ENCODE measurements around the gene PSORS1C2.
A peak's percentile ranks its signal among the peaks of the same experiment; 100 is the strongest.
"Not testable (repeated sequence)": the region's sequence is repeated elsewhere in the genome, so short reads cannot be mapped to it uniquely, and the experiment has no call there.

The PSORS1C2 gene

DNA sequence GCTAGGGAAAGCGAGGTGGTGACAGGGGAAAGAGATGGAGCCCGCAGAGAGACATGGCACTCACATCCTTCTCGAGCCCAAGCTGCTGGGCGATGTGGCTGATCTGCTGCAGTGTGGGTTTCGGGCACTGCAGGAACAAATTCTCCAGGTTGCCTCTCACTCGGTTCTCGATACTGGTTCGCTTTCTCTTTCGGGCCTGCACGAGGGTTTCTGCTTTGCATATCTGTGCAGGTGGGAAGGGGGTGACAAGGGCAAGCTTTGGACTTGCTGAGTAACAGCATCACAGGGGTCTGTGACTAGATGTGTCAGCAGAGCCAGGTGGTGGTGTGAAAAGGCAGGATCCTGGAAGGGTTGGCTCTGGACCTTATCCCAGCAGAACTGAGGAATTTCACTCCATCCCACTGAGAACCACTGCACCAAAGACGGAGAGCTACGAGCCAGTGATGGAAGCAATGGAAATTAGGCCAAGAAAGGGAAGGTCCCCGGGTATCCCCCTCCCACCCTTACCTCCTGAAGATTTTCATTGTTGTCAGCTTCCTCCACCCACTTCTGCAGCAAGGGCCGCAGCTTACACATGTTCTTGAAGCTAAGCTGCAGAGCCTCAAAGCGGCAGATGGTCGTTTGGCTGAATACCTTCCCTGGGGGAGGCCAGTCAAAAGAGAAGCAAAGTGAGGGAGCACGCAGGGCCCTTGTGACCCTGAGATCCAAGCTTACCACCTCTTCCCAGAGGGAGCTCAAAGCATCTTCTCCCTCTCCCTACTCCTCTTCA is 26.4 kb upstream of the PSORS1C2 start:
- not testable (repeated sequence) for FAIRE-seq

DNA sequence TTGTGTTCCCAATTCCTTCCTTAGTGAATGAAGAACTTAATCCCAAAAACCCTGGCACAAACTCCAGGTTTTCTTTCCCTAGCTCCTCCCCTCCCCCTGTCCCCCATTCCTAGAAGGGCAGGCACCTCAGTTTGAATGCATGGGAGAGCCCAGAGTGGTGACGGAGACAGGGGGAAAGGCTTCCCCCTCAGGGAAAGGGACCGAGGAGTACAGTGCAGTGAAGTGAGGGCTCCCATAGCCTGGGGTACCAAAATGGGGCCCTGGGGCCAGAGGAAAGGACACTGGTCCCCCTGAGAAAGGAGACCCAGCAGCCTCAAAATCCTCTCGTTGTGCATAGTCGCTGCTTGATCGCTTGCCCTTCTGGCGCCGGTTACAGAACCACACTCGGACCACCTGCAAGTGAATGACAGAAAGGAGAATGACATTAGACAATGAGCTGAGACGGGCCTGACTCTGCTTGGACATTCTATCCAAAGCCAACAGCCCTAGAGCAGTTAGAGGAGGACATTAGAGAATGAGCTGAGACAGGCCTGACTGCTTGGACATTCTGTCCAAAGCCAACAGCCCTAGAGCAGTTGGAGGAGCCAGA is 25.7 kb upstream of the PSORS1C2 start:
- not testable (repeated sequence) for FAIRE-seq

DNA sequence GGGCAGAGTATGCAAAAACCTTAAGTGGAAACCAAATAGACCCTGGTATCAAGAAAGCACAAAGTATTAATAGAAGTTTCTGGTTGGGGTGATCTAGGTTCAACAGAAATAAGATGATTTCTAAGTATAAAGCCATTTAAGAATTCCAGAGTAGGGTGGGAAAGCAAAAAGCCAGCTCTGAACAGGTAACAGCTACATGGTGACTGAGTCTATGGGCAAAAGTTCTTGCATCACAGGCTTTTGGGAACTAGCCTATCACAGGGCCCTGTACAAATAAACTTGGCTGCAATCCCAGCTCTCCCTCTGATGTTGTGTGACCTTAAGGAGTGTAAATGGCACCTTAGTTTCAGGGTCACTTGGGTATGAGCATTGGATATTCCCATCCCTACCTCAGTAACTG is 25.1 kb upstream of the PSORS1C2 start:
- FAIRE-seq, result no peak

DNA sequence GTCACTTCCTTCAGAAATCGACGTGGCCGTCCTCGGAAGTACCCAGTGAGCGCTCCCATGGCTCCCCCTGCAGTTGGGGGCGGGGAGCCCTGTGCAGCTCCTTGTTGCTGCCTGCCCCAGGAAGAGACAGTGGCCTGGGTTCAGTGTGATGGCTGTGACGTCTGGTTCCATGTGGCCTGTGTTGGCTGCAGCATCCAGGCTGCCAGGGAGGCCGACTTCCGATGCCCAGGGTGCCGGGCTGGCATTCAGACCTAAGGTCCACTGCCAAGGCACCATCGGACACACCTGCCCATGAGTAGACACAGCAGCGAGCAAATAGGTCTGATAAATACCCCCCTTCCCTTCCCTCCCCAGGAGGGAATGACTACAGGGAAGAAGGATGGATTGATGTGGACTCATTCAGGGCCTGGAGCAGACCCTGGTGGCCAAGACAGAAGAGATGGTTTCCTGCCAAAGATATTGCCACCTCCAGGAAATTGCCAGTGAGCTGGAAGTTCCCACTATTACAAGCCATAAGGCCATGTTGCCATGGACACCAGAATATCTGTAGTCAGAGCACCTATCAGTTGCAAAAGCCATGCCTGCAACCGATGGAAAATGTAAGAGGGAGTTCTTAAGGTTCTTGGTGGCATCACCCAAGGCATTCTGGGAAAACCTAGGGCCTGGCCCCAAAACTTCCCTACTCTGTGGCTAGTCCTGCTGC is 23.7 kb upstream of the PSORS1C2 start:
- no peak for FAIRE-seq

DNA sequence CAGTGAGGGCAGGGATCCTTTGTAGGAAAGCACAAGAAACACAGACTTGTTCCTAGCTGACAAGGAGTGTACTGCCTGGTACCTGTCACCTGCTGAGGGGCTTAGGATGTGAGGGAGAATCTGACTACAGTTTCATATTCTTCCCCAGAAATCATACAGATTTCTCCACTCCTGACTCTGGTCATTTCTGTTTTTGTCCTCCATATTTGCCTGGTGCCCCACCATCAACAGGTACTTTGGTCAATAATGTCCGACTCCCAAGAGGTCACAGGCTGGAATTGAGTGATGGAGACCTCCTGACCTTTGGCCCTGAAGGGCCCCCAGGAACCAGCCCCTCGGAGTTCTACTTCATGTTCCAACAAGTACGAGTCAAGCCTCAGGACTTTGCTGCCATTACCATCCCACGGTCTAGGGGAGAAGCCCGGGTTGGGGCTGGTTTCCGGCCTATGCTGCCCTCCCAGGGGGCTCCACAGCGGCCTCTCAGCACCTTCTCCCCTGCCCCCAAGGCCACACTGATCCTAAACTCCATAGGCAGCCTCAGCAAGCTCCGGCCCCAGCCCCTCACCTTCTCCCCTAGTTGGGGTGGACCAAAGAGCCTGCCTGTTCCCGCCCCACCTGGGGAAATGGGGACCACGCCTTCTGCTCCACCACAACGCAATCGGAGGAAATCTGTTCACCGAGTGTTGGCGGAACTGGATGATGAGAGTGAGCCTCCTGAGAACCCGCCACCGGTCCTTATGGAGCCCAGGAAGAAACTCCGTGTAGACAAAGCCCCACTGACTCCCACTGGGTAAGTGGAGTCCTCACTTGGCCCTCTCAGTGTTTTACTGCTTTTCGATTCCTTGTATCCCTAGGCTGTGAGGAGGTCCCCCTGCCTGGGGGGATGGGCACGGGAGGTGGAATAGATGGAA is 22.6 kb upstream of the PSORS1C2 start:
- FAIRE-seq, result no peak

DNA sequence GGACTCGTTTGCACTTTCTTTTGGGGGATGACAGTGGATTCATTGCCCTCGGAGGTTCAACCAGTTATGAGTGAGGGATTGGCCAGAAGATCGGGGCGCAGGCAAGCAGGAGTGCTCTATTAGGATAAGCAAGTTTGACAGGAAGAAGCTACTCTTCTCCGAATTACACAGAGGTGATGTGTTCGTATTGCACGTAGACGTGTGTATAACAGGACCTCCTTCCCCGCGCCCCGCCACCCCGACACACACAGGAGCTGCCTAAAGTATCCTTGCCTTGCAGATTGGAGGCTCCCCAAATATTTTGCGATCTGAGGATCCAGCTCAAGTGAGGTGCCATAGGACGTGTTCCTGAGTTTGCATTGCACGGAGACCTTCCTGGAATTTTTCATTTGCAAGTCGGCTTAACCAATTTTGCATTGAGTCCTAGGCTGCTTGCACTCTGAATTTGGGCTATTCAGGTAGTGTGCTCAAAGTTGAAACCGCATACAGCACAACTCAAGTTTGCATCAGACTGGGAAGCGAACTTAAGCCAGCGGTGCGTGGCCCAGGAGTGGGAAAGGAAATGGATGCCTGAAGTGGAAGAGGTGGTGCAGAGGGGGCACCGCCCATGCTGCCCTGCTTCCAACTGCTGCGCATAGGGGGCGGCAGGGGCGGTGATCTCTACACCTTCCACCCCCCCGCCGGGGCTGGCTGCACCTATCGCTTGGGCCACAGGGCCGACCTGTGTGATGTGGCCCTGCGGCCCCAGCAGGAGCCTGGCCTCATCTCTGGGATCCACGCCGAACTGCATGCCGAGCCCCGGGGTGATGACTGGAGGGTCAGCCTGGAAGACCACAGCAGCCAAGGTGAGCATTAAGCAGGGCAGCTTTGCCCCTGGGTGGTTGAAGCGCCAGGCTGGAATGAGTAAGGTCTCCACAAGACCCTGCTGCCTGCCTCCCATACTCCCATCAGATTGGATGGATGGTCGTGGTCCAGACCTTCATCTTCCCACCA is 20.3 kb upstream of the PSORS1C2 start:
- FAIRE-seq, result no peak

DNA sequence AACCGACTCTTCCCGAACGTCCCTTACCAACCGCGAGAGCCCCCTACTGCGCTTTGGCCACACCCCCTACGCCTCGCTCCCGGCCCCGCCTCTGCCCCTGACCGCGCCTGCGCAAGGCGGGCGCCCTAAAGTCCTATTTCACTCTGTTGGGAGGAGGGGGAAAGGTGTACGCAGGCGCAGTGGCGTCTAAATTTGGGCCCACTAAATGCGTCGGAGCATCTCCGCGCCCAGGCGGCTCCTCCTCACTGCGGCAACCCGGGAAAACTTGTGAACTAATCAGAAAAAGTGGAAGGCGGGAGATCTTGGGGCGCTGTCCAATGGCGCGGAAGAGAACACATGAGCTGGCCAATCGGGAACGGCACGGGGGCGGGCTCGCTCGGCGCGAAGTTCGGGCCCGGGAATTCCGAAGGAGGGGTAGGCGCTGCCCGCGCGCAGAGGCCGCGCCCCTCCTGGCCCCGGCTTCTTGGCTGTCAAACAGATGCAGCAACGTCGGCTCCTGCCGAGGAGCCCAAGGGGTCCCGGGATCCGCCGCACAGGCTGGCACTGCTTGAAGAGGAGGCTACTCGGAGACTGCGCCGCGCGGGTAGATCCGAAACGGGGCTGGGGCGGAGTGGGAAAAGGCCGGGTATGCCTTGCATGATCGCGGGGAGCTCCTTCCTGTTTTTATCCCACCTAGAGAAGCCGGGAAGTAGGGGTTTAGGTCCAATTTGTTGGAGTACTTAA is 19.4 kb upstream of the PSORS1C2 start, which contains the start of gene TCF19:
TCF19 (plus strand) TSS at position 450 of the 723 bp plus-strand sequence. CDS start 881 bp downstream, outside the sequence.
- FAIRE-seq, result peak; percentile 98

DNA sequence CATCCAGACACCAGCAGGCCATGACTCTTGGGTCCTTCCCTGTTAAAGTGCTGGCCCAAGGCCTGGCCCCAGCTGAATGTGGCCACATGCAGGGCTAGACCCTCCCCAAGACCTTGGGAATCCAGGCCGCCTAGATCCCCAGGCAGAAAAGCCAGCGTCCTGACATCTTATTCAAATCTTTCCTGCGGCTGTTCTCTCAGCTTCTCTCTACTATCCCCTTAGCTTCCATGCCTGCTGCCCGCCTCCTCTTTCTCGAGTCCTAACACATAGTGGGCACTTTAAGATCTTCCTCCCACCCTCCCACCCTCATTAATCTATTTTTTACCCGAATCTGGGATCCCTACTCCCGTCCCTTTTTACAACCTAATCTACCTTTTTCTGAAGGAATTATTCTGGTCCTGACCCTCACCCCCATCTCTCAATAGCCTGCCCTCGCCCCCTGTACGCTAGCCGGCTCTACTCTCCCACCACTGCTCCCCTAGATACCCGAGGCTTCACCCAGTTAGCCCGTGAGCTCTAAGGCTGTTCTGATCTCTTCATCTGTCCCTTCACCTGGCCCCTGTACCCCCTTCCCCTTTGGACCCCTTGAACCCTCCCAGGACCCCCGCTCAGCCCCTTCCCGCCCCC is 18.8 kb upstream of the PSORS1C2 start, which contains the start of gene CCHCR1:
CCHCR1 (minus strand) TSS at position 290 of the 627 bp plus-strand sequence; CDS start at position 88, 202 bp downstream.
- FAIRE-seq, result no peak

DNA sequence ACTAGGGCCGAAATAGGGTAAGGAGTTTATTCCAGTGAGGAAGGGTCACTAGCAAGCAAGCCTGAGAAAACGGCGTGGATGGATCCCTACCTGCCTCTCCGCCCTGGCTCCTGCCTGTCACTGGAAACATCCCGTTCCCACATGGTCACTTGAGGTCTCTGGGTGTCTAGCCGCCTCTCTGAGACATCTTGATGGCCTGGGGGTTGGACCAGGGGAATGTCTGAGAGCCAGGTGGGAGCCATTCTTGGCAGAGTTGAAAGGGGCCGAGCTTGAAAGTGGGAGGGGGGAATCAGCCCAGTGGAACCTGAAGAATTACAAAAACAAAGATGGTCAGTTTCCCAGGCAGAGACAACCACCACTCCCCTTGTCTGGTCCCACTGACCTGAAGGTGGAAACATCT is 17.8 kb upstream of the PSORS1C2 start:
- no peak for FAIRE-seq

DNA sequence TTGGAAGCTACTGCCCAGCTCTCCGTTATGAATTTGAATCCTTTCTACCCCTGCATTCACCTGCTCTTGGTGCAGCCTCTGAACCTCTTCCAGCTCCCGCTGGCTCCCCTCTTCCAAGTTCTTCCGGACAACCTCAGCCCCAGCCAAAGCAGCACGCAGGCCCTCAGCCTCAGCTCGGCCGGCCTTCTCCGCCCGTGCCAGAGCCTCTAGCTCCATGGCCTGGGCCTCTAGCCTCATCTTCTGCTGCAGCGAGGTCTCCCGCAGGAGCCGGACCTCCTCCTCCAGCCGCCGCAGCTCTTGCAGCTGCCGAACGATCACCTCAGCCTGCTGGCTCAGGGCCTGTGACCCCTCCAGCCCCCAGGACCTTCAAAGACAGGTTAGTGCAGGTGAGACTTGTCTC is 15.6 kb upstream of the PSORS1C2 start:
- no peak for FAIRE-seq

DNA sequence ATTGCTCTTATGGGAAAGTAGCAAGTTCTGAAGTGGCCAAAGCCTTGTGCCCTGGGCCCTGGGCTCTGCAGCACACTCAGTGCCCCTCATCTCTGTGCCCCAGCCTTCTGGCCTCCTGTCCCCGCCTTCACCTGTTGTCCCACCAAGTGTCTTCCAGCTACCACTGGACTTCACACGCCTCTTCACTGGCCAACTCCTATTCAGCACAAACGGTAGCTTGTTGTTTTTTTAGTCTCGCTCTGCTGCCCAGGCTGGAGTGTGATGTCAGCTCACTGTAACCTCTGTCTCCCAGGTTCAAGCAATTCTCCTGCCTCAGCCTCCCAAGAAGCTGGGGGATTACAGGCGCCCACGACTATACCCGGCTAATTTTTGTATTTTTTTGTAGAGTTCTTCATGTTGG is 13.9 kb upstream of the PSORS1C2 start:
- no peak for FAIRE-seq

DNA sequence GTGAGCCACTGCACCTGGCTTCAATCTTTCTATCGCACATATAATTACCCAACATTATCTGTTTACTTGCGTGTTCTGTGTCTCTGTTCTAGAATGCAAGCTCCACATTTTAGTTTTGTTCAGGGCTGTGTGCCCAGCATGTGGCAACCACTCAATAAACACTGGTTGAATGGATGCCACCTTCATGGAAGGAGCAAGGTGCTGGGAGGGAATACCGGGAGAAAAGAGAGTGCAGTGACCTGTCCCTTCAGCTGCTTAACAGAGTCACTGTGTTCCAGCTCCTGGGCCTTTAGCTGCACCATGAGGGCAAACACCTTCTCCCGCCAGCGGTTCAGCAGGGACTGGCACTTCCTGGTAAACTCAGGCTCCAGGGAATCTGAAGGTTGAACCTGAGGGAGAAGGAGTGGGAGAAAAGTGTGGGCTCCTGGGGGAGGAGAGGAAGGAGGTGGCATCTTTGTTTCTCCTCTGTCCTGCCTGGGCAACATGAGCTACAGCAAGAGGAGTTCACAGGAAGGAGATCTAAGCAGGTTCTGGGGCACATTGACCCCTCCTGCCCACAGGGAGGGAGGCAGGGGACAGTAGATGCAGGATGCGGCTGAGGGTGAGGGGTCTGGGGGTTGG is 11.1 kb upstream of the PSORS1C2 start:
- FAIRE-seq, result no peak

DNA sequence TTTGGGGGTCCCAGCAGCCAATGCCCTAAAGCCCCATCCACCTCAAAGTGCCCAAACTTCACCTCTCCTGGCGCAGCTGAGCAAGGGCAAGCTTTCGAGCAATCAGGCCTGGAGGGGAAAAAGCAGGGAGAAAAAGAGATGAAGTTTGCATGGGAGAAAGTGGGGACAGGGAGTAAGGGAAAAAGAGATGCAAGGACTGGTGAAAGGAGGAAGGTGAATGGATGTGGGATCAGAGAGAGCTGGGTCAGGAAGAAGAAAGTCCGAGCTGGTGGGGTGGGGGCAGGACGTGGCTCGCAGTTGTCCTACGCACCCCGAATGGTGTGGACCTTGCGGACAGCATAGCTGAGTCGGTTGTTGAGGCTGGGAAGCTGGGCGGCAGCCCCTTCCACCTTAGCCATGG is 6.5 kb upstream of the PSORS1C2 start:
- FAIRE-seq, result no peak

DNA sequence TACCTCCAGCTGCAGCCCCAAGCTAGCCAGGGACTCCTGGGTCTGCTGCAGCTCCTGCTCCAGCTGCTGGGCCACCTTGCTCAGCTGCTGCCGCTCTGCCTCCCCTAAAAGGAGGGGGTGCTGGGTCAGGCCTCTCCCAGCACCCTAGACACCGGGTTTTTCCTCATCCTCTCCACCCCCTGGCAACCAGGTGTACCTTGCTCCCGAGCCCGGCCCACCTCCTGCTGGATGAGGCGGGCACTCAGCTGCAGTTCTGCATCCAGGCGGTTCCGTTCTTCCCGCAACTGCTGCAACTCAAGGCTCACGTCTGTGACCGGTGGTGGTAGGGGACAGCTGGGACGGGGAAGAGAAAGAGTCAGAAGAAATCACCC is 6.1 kb upstream of the PSORS1C2 start:
- no peak for FAIRE-seq

DNA sequence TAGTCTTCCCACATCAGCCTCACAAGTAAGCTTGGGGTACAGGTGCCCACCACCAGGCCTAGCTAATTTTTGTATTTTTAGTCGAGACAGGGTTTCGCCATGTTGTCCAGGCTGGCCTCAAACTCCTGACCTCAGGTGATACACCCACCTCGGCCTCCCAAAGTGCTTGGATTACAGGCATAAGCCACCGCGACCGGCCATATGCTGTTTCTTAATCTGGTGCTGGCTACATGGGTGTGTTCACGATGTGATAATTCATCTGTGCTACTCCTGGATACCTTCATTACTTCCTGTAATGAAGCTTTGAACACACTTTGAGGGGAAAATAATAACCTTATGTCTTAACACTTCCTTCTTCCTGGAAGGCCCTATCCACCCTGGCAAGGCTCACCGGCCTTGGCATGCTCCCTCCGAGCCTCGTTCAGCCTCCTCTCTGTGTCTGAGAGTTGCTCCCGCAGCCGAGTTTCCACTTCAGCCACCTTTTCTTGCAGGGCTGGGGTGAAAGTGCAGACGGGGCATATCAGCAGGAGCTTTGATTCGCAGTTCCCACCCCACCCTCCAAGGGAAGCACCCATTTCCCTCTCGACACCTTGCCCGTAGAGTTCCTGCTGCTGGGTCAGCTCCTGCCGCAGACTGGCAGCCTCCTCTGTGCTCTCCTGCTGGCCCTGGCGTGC is 5.6 kb upstream of the PSORS1C2 start:
- no peak for FAIRE-seq

DNA sequence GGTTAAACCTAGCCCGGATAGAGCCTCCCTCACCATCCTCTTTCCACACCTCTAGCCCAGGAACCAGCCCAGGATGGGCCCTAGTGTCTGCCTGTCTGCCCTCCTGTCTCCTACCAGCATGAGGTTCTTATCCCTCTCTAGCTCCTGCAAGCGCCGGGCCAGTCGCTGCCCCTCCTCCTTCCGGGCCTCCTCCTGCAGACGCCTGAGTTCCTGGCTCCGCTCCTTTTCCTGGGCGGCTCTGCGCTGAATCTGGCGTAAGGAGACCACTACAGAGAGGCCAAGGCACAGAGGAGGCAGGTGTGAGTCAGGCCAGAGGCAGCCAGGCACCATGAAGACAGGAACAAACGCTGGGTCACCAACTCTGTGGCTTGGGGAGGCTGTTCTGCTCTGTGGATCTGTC is 4.3 kb upstream of the PSORS1C2 start:
- no peak for FAIRE-seq

DNA sequence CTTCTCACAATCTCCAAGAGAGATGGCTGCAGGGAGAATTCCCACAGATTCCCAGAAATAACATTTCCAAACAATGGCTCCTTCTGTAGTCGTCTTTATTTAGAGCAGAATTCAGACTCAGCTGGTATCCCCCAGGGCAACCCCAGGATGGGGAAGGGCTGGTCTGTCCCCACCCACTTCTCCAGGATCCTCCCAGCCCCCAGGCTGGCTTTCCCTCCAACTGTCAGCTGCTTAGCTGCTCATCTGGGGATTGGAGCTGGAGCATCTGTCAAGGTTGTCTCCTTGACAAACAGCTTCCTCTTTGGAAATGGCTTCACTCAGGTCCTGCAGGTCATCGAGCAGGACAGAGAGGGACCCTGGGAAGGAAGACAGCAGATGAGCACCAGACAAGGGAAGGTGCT is 3.5 kb upstream of the PSORS1C2 start:
- FAIRE-seq, result no peak

DNA sequence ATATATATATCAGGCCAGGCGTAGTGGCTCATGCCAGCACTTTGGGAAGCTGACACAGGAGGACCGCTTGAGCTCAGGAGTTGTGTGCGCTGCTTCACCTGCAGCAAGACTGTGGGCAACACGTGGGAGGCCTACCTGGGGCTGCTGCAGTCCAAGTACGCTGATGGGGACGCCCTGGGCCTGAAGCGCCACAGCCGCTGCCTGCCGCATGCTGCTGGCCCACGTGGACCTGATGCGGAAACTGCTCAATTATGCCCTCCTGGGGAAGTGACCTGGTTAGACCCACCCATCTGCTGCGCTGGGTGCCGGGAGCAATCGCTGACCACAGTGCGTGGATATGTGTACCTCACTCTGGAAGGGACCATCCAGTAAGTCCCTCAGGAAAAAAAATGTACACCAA is 1.8 kb upstream of the PSORS1C2 start:
- no peak for FAIRE-seq

DNA sequence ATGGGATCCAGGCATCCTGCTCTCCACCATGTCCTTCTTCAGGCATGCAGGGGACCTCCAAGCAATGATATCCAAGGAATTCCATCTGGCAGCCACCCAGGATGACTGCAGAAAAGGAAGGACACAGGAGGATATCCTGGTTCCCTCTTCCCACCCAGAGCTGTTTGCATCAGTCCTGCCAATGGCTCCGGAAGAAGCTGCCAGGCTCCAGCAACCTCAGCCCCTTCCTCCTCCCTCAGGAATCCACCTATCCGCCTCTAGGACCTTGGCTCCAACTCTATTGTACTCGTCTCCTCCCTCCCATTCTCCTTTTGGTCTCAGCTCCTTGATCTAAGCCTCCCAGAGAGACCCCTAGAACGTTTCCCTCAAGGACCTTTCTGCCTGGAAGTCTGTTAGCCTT is 733 bp upstream of the PSORS1C2 start:
- FAIRE-seq, result no peak

All from G401.6 (cell line).